SW 1271 (cell line): ENCODE measurements around the gene TGFBR2.
"Not testable (repeated sequence)": the region's sequence is repeated elsewhere in the genome, so short reads cannot be mapped to it uniquely, and the experiment has no call there.

ENCODE experiments used
- DNase-seq, 2 experiments: peaks; one replicate each; lab custom pipeline; 2025; lab: John Stamatoyannopoulos, UW

Gene TGFBR2

DNA sequence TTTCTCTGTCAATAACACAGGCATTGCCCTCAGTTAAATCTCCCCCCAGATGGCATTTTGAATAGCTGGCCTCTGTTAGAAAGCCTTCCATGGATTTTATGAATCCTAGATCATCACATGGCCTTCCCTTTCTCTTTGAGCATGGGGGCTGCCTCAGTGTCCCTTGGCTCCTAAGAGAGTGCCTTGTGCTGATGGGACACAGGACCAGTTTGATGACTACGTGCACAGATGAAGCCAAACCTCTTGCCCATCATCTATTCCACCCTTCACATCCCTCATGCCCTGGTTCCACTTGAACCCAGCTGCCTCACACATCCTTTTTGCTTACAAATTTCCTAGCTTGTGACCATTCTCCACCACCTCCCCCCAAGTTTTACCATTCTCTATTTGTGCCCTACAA lies 12.9 kb downstream of the TGFBR2 start:
- no peak for DNase-seq

DNA sequence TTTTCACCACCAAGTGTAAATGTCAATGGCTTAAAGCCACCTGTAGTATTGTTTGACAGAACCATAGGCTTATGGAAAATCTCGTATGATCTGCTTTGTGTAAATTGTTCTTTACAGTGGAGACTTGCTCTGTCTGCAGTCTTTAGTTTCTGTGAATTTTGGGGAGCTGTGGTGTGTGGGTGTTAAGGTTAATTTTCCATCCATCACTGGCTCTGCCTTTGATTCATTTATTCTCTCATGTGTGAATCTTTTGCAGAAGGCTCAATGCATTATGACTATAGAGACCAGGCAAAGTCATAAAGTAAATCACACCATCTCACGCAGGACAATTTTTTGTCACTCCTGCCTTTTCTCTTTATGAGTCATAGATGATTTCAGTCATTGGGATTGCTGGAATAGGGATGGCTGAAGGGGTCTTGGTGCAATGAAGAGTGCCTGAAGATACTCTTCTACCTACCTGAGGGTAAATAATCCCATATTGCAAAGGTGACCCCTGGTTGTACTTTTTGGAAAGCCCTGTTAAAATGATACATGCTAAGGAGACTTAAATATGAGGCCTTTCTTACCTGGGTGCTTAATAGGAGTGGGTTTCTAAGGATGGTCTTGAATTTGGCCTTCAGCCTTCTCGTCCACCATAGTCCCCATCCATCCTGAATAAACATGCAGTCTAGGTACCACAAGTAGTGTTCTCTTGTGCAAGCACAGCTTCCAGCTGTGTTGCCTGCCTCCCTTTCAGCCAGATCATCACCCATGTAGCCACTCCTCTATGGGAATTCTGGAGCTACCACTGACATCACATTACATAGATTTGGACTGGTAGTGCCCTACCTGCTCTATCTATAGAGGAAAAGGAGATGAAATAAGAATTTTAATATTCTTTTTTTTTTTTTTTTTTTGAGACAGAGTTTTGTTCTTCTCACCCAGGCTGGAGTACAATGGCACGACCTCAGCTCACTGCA lies 14.3 kb downstream of the TGFBR2 start:
- no peak for DNase-seq

DNA sequence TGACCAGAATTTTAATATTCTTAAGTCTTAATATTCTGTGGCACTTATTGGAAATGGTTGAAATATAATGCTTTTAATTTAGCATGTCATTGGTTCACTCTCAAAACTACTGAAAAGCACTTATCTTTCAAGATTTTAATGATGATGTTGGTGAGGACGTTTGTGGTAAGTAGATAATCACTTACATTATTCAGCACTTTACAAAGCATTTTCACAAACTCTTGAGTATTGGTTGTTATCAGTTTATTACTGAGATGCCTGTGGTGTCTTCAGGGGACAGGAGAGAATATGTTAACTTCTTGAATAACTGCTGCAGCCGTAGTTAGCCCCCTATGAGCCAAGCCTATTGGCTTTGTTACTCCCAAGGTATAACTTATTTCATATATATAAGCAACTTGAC lies 15.2 kb downstream of the TGFBR2 start:
- no peak for DNase-seq

DNA sequence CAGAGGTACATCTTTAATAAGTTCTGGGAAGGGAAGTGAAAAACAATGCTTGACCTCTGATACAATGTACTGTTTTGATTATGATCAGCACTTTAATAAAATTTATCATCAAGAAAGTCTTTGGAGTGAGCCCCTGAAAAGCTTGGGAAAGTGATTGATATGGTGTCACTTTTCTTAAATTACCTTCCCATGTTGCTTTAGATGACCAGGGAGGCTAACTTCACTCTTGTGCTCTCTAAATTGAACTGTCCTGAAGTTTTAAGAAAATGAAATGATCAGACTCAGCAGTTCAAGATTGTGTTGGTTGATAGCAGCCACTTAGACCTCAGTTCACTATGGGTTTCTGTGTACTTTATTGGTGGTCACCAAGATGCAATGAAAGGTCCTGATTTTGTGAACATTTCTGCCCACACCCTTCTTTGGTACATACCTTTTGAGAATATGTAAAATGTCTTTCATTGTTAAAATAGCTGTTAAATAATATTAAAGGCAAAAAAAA lies 15.7 kb downstream of the TGFBR2 start:
- no peak for DNase-seq

DNA sequence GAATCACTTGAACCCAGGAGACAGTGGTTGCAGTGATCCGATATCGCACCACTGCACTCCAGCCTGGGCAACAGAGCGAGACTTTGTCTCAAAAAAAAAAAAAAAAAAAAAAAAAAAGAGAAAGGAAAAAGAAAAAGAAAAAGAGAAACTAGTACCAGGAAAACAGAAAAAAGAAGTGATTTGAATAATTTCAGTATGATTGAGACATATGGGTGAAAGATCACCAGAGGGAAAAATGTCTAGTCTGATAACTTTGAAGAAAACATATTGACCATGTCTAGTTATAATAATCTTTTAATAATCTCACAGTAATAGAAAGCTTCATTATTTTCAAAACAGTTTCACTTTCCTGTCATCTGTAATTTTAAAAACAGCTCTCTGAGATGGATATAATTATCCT lies 16.4 kb downstream of the TGFBR2 start:
- no peak for DNase-seq

- no peak for DNase-seq
These were observed 16.9 kb downstream of the TGFBR2 start for GRCh38 chr3:30623351-30623750.

- not testable (repeated sequence) for DNase-seq
These were observed 18.1 kb downstream of the TGFBR2 start for GRCh38 chr3:30624480-30624879.

DNA sequence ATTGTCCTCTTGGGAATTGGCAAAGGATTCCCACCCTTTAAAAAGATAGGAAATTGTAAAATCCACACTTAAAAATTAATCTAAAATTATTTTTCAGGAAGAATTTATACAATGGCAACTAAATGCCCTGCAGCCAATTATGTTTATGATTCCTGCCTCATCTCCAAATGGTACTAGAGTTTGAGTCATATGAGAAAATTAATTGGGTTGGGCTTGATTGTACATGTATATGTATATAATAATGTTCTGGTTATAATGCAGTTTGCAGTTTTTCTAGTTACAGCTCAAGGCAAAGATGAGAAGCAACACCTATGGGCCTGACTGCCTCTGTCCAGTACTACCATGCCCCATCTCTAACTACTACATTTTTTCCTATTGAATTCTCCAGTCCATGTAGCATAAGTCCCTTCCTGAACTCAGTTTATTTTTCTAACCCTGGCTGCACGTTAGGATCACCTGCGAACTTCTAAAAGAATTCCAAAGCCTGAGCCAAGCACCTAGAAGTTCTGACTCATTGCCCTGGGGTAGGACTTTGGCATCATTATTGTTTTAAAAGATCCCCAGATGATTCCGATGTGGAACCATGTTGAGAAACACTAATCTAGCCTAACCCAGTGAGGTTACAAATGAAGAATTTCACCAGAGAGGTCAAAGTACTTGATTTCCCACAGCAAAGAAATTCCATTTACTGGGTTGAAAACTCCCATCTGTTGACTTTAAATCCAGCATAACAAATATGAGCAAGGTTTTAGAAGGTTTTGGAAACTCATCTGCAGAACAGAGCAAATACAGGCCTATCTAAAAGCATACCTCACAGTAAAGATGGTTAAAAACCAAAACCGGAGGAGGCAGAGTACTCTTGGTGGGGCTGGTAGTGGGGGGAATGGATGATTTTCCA lies 19.4 kb downstream of the TGFBR2 start:
- DNase-seq, result peak in 1 of 2 experiments; percentile 49

GRCh38 chr3:30626443-30627180 lies 20.2 kb downstream of the TGFBR2 start:
- DNase-seq, result peak in 1 of 2 experiments; percentile 25

- no peak for DNase-seq
These were observed 22.0 kb downstream of the TGFBR2 start for GRCh38 chr3:30628205-30628900.

- DNase-seq, result peak in 1 of 2 experiments; percentile 35
These were observed 22.6 kb downstream of the TGFBR2 start for GRCh38 chr3:30628901-30629590.

- no peak for DNase-seq
These were observed 23.3 kb downstream of the TGFBR2 start for GRCh38 chr3:30629746-30630145.

DNA sequence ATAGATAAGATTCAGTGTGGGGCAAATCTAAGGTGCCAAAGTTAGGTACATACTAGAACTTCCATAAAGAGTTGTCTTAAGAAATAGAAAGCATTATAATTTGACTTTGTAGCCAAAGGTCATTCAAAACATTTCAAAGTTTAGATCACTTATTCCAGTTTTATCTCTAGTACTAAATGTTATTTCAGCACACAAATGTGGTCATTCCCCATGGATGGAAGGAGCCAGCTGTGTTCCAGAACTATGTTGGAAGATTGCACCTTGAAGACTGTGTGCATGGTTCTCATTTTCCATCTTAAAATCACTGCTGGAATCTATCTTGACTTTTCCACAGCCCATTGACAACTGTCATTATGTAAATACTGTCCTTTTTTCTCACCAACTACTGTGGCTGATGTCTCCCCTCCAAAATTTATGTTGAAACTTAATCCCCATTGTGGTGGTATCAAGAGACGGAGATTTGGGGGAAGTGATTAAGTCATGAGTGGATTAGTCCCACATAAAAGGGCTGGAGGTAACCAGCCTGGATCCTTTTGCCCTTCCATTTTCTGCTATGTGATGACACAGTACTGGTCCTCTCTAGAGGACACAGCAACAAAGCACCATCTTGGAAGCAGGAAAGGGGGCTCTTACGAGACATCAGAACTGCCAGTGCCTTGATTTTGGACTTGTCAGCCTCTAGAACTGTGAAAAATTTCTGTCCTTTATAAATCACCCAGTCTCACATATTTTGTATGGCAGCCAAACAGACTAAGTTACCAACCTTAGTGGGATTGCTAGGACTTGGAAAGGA lies 24.0 kb downstream of the TGFBR2 start:
- no peak for DNase-seq

DNA sequence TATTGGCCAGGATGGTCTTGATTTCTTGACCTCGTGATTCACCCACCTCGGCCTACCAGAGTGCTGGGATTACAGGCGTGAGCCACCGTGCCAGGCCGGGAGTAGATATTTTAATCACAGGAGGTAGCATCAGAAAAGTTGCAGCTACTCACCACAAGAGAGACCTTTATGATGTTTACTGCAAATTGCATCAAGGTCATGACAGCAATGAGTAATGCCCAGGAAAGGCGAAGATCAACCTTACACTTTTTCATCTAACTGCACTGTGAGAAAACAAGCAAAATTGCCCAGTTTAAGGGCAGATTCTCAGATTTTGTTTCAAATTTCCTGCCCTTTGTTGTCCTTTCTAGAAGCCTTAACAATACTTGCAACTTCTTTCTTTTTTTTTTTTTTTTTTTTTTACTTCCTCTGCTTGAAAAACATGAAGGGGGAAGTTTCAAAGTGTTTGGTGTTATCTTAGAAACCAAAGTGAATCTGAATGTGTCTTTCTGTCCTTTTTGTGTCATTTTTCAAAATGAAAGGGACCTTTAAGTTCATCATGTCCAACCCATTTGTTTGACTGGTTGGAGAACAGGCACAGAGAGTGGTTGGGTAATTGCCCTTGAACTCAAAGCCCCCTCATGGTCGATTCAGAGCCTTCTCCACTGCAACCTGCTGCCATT lies 25.0 kb downstream of the TGFBR2 start:
- DNase-seq, result peak in 1 of 2 experiments; percentile 67

- DNase-seq, result no peak
These were observed 25.7 kb downstream of the TGFBR2 start for GRCh38 chr3:30632065-30632464.

- DNase-seq, result no peak
These were observed 26.1 kb downstream of the TGFBR2 start for GRCh38 chr3:30632521-30632920.

GRCh38 chr3:30633718-30634117 lies 27.3 kb downstream of the TGFBR2 start:
- DNase-seq, result no peak

DNA sequence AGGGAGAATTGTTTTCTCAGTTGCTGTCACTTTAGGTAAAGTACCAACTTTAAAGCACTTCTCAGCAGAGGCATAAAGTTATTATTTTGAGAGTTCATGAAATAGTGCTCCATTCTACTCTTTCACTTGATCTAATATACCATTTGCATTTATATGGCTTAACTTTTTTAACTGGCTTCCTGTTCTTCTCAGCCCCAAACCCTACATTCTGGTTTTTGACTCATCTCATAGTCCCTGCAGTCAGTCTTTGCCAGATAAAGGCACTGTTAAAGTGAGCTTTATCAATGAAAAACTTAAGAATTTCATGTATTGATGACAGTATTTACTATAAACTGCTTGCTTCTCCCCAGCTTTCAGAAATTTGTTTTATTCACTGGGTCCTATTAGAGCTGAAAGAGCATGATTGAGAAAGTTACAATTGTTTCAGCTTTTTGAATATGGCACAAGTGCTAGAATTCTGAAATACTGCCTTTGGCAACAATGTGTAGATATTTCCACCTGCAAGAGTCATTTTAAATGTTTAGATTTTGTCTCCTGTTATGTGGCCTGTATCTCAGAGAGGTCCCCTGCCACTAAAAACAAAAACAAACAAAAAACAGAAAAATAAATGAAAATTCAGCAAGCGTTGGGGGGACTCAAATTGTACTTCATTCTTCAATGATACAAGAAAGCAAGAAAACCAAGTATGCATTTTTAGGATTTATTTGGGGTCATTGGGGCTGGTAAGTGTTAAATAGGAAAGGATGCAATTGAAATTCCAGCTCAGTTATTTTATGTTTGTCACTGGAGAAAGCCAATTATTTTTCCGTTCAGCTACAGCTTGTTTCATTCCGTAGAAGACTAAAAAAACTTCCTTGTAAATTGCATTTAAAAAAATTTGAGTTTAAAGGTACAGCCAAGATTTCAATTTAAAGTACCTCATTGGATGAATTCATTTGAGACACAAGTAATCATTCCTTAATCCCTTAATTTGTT lies 28.6 kb downstream of the TGFBR2 start:
- no peak for DNase-seq
